Stomach (tissue), 4 donors: ENCODE data around the gene GFPT2.

Experiments
- POLR2A ChIP-seq, 4 donors: fragments of 450-650 bp; IDR thresholded peaks; one replicate each; pipeline ENCODE4 v1.6.1; 2016; ENCODE audit warnings: antibody characterized with exemption in 4 of 4, control low read depth in 2 of 4, mild to moderate bottlenecking in 1 of 4, moderate library complexity in 1 of 4
- TF ChIP-seq, protein P1 (sequence below), 7 experiments: fragments of 450-650 bp in 4 of 7; fragments of 200-600 bp in 3 of 7; sonication (generic) in 3 of 7; IDR thresholded peaks; one replicate each; pipeline ENCODE4 v1.5.1; 2016 to 2019; ENCODE audit warnings: antibody characterized with exemption in 7 of 7, control low read depth in 2 of 7, mild to moderate bottlenecking in 1 of 7

DNA sequence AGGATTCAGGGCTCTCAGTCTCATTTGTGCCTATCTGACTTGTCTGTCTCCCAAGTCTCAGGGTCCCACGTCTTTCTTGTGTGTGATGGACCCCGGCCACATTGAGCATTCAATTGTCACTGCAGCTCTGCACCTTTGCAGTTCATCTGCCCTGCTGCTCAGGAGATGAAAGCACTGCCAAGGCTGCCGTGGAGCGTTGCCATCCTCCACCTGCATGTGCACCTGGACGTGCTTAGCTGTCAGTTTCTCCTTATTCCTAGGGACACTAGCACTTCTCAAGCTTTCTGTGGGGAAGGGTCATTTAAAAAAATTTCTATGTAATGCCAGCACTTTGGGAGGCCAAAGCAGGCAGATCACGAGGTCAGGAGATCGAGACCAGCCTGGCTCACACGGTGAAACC, 22.8 kb upstream of the GFPT2 start:
- no peak for TF ChIP-seq POLR2A (IDR thresholded peaks at IDR 0.05)
- TF ChIP-seq, protein P1, sequence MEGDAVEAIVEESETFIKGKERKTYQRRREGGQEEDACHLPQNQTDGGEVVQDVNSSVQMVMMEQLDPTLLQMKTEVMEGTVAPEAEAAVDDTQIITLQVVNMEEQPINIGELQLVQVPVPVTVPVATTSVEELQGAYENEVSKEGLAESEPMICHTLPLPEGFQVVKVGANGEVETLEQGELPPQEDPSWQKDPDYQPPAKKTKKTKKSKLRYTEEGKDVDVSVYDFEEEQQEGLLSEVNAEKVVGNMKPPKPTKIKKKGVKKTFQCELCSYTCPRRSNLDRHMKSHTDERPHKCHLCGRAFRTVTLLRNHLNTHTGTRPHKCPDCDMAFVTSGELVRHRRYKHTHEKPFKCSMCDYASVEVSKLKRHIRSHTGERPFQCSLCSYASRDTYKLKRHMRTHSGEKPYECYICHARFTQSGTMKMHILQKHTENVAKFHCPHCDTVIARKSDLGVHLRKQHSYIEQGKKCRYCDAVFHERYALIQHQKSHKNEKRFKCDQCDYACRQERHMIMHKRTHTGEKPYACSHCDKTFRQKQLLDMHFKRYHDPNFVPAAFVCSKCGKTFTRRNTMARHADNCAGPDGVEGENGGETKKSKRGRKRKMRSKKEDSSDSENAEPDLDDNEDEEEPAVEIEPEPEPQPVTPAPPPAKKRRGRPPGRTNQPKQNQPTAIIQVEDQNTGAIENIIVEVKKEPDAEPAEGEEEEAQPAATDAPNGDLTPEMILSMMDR (IDR thresholded peaks at IDR 0.05): no peak
